HG03571 (cell line): ENCODE data around the gene HOXC9.

ENCODE experiments used
- ATAC-seq: cut with Tn5 transposase; IDR thresholded peaks from one replicate; pipeline ENCODE4 v1.9.1; 2021; ENCODE audit not compliant: unreplicated experiment

Gene HOXC9

DNA sequence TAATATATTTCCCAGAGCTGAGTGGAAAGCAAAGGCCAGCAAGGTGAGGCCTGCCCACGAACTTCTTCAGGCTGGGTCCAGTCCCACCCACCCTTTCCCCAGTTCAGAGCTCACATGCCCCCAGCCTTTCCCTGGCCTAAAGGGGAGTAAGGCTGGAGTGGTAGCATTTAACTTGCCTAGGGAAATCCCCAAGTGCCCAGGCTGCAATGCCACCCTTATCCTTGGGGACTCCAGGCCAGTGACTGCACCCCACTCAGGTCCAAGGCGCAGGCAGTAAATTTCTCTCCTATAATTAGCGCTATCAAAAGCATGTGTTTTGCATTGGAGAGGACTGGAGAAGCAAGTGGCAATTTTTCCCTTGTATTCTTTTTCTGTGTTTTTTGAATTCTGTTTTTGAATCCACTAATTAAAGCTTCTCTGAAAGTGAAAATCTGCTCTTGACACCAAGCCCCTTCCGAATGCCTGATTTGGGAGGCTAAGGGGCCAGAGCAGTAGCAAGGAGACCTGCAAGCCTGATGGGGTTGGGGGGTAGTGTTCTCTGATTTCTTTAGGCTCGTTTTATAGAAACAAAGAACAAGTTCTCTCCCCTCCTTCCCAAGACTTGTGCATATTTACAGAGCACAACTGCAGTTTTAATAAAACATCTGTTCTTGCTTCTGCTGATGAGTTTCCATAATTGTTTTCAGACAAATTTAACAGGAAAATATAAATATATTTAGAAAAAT lies 24.8 kb downstream of the HOXC9 start:
- no peak for ATAC-seq

GRCh38 chr12:54025499-54026405 lies 25.8 kb downstream of the HOXC9 start:
- no peak for ATAC-seq

GRCh38 chr12:54026640-54027441 lies 26.9 kb downstream of the HOXC9 start:
- ATAC-seq: no peak

GRCh38 chr12:54027442-54027786 lies 27.5 kb downstream of the HOXC9 start:
- no peak for ATAC-seq

DNA sequence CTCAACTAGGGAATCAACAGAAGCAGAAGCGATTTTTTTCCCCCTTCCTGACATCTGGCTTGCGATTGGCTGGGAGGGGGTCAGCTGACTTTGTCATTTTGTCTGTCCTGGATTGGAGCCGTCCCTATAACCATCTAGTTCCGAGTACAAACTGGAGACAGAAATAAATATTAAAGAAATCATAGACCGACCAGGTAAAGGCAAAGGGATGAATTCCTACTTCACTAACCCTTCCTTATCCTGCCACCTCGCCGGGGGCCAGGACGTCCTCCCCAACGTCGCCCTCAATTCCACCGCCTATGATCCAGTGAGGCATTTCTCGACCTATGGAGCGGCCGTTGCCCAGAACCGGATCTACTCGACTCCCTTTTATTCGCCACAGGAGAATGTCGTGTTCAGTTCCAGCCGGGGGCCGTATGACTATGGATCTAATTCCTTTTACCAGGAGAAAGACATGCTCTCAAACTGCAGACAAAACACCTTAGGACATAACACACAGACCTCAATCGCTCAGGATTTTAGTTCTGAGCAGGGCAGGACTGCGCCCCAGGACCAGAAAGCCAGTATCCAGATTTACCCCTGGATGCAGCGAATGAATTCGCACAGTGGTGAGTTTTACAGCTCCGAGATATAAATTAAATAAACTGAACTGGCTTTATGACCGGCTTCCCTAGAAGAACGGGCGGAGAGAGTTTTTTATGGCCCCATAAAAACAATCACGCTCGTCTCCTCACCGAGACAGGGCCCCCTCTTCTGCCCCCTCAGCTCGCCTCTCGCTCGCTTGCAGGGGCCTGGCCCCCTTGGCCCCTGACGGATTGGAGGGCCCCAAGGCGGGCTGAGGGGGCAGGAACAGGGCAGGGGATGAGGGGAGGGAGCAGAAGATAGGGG lies 28.6 kb downstream of the HOXC9 start, which contains the start of gene HOXC6:
Gene HOXC6, plus strand, starts transcription at position 127 of the 888 bp plus-strand sequence. Its CDS starts 82 bp downstream, at position 209.
- no peak for ATAC-seq

GRCh38 chr12:54029529-54030441 lies 29.8 kb downstream of the HOXC9 start:
- ATAC-seq: no peak

- no peak for ATAC-seq
These were observed 30.5 kb downstream of the HOXC9 start for GRCh38 chr12:54030442-54030801.

DNA sequence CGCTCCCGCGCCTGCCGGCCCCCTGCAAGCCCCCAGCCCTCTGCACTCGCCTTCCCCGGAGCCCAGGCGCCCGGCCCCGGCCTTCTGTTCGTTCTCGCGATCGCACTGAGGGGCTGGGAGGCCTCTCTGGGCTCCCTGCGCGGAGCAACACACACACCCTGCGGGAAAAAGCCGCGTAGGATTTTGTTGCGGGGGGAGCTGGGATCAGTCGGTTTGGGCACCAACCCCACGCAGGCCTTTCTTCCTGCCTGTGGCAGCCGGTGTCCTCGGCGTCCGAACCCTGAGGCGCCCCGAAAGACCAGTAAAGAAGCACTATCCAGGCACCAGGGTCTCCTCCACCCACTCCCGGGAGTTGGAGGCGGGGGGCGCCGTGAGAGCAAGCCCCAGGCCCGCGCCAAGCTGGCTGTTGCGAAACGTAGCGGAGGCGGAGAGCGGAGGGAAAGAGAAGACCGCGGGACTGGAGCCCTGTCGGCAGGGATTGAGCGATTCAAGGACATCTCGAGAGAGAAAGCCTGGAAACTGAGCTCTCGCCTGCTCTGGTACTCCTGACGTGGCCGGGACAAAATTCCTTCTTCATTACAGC lies 31.0 kb downstream of the HOXC9 start:
- ATAC-seq: no peak

DNA sequence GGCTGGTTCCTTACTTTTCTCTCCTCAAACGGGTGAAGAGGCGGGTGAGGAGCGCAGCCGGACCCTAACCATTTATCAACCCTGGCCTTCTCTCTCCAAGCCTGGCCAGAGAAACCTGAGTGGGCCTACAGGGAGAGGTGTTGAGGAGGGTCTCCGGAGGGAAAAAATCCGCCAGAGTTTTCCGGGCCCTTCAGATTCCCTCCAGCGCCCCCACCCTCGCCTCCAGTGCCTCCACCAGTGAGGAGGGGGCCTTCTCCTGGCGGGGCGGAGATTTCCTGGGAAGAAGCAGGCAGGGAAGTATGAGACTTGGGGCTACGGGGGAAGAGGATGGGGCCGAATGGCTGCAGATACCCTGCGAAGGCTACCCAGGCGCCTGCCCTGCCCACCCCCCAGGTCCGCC lies 31.5 kb downstream of the HOXC9 start:
- ATAC-seq: no peak

GRCh38 chr12:54032086-54032619 lies 32.2 kb downstream of the HOXC9 start:
- ATAC-seq: no peak

- no peak for ATAC-seq
These were observed 32.7 kb downstream of the HOXC9 start, which contains the start of gene HOXC5 for GRCh38 chr12:54032627-54033100. TSS of gene HOXC5 (plus strand) at chr12:54033050. CDS start at chr12:54033123, 73 bp downstream.

DNA sequence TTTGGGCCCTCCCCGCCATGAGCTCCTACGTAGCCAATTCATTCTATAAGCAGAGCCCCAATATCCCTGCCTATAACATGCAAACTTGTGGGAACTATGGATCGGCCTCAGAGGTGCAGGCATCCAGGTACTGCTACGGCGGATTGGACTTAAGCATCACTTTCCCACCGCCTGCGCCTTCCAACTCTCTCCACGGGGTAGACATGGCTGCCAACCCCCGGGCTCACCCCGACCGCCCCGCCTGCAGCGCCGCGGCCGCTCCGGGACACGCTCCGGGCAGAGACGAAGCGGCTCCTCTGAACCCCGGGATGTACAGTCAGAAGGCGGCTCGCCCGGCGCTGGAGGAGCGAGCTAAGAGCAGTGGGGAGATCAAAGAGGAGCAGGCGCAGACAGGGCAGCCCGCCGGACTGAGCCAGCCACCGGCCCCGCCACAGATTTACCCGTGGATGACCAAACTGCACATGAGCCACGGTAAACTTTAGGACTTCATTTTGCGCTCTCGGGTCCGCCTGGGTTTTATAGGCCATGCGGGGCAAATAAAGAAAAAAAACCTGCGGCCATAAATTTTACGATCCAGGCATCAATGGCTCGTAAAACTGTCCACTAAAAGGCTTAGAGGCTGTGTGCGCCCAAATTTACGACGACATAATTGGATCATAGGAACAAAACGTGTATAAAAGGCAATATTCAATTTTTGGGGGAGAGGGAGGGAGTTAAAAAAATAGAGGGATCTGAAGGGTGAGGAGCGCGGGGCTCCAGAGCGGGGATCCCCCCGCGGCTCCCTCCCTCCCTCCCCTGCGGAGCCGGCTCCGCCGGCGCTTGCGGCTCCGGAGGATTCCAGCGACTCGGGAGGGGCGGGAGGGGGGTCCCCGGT lies 33.4 kb downstream of the HOXC9 start:
- ATAC-seq: no peak

- no peak for ATAC-seq
These were observed 34.2 kb downstream of the HOXC9 start for GRCh38 chr12:54033980-54034784.

GRCh38 chr12:54034785-54035310 lies 34.9 kb downstream of the HOXC9 start:
- ATAC-seq: no peak

DNA sequence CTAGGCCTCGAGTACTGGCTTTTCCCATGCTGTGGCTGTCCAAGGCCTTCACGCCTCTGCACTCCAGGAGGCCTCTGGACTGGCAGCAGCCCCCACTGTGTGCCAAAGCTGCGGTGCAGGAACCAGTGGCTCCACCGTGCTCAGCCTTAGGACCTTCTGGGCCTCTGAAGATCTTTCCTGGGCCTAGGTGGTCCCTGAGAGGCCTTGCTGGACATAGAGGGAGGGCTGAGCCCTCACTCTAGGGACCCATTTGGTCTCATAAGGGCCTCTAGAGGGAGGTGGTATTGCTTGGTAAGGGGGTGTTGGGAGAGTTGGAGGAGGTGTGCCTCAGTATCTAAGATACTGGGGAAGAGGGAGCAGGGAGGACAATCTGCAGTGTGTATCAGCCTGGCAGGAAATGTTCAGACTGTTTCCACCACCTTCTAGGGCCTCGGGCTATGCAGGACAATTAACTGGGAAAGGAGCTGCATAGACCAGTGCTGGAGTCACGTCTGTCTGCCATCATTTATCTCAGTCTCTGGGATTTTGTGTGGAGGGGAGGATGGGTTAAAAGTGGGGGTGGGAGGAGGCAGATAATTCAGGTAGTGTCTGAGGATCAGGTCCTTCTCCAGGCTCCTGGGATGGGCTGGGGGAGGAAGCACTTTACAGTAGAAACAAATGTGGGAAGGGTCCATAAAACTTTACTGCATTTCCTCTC lies 35.8 kb downstream of the HOXC9 start:
- no peak for ATAC-seq
